K562 (cell line): ENCODE results near the gene SPSB1. TPM values are rescaled to one million over a fixed set of nuclear protein-coding genes. Genes with fewer than 3 reads are reported as not detected.

Source experiments
- BRD9 ChIP-seq: fragments of 450-650 bp; IDR thresholded peaks from 2 replicates; pipeline ENCODE4 v1.6.1; 2018; ENCODE audit warnings: low read depth; ENCODE audit not compliant: partially characterized antibody
- CHD7 ChIP-seq: fragments of 200-600 bp; sonication (generic); IDR thresholded peaks from one replicate; pipeline ENCODE4 v1.6.1; 2012; ENCODE audit warnings: mild to moderate bottlenecking, low read depth, low read length, inconsistent platforms
- EHMT2 ChIP-seq: fragments of 450-650 bp; IDR thresholded peaks from 2 replicates; pipeline ENCODE4 v1.6.1; 2018; ENCODE audit warnings: antibody characterized with exemption
- ESRRB ChIP-seq: fragments of 250-450 bp; sonication (Bioruptor Pico); IDR thresholded peaks from 2 replicates; pipeline ENCODE4 v1.5.0; 2020; ENCODE audit warnings: mild to moderate bottlenecking, moderate library complexity, borderline replicate concordance
- HNRNPLL ChIP-seq: fragments of 200-400 bp; formaldehyde crosslinking; IDR thresholded peaks from 2 replicates; pipeline ENCODE4 v1.6.1; 2017; ENCODE audit warnings: low read length, low read depth, mild to moderate bottlenecking; ENCODE audit not compliant: poor library complexity, severe bottlenecking
- KDM5B ChIP-seq: fragments of 200-600 bp; sonication (generic); IDR thresholded peaks from 2 replicates; pipeline ENCODE4 v1.6.1; 2012; ENCODE audit warnings: low read depth, mild to moderate bottlenecking, moderate library complexity, low read length, control low read depth, inconsistent platforms; ENCODE audit not compliant: insufficient replicate concordance
- KLF1 ChIP-seq: fragments of 450-650 bp; IDR thresholded peaks from 2 replicates; pipeline ENCODE4 v1.6.1; 2016; ENCODE audit warnings: missing genetic modification characterization, missing compliant biosample characterization
- ZKSCAN3 ChIP-seq: fragments of 250-450 bp; sonication (Bioruptor Pico); IDR thresholded peaks from 2 replicates; pipeline ENCODE4 v1.4.0; 2020
- ZKSCAN8 ChIP-seq: fragments of 200-800 bp; sonication (Bioruptor generic); IDR thresholded peaks from 2 replicates; pipeline ENCODE4 v1.6.1; 2016; ENCODE audit warnings: missing genetic modification characterization, missing compliant biosample characterization
- polyA plus RNA-seq, 8 experiments: library from polyadenylated mRNA; depleted of rRNA in 4 of 8; stranded (reverse) in 5 of 8; unstranded in 3 of 8; fragments of >200 nt; fragmentation: Nextera tagmentation in 2 of 8; fragmentation: Illumina TruSeq in 1 of 8; extraction: Ambion mirVana in 2 of 8; extraction: Trizol in 1 of 8; gene quantifications; 2 replicates each; pipeline versions ENCODE4 v1.2.1 to v1.2.3, GENCODE V29; 2011 to 2014; ENCODE audit warnings: inconsistent platforms in 1 of 8, missing spikeins in 1 of 8
- total RNA-seq, 7 experiments: library from RNA; depleted of rRNA in 6 of 7; stranded (reverse); fragments of >200 nt in 6 of 7; fragmentation: Illumina TruSeq in 2 of 7; extraction: Trizol in 2 of 7; gene quantifications; 2 replicates each; pipeline versions ENCODE4 v1.2.1 to v1.2.3, GENCODE V29; 2011 to 2021; ENCODE audit warnings: low replicate concordance in 1 of 7
- TF ChIP-seq, protein P1 (sequence below): sonication (generic); formaldehyde crosslinking; IDR thresholded peaks from 2 replicates; pipeline ENCODE4 v1.8.0; 2022; ENCODE audit warnings: mild to moderate bottlenecking, low read depth, missing genetic modification reagents

The SPSB1 gene
- total and polyA plus RNA-seq, 9 of the 15 experiments (the other 6 are each of a cell fraction or from before 2014, with no cell fraction given): 0.06 to 0.35 (median 0.14) TPM; not detected in 6

- TF ChIP-seq CHD7 (no peak), KLF1 (tag) (peak; percentile 15; the same call in 1 of the 2 replicates), KDM5B (no peak), ESRRB (no peak), ZKSCAN8 (no peak), ZKSCAN3 (CRISPR knock-in tag) (no peak), HNRNPLL (no peak), BRD9 (no peak), EHMT2 (peak; percentile 64; the same call in 1 of the 2 replicates)
- TF ChIP-seq, protein P1, sequence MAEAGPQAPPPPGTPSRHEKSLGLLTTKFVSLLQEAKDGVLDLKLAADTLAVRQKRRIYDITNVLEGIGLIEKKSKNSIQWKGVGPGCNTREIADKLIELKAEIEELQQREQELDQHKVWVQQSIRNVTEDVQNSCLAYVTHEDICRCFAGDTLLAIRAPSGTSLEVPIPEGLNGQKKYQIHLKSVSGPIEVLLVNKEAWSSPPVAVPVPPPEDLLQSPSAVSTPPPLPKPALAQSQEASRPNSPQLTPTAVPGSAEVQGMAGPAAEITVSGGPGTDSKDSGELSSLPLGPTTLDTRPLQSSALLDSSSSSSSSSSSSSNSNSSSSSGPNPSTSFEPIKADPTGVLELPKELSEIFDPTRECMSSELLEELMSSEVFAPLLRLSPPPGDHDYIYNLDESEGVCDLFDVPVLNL (CRISPR knock-in tag): no peak
Observed at GRCh38 chr1:9293533-9294404, 1.1 kb downstream of the SPSB1 start (continued).
